K562 (cell line): ENCODE data around the gene AGPAT3.

Experiments used
- KDM1A ChIP-seq, 2 experiments: fragments of 450-650 bp; IDR thresholded peaks; 2 replicates each; pipeline ENCODE4 v1.6.1; 2016; ENCODE audit warnings: mild to moderate bottlenecking in 2 of 2
- MEF2A ChIP-seq: IDR thresholded peaks from 2 replicates; pipeline ENCODE4 v1.6.1; 2011; ENCODE audit warnings: low read depth, mild to moderate bottlenecking, low read length, moderate library complexity; ENCODE audit not compliant: control insufficient read depth
- PTBP1 ChIP-seq: fragments of 200-400 bp; formaldehyde crosslinking; IDR thresholded peaks from 2 replicates; pipeline ENCODE4 v1.6.1; 2017; ENCODE audit warnings: low read depth, low read length
- ZBTB8A ChIP-seq: fragments of 450-650 bp; IDR thresholded peaks from 2 replicates; pipeline ENCODE4 v1.6.1; 2018; ENCODE audit warnings: mild to moderate bottlenecking, moderate library complexity; ENCODE audit not compliant: partially characterized antibody
- ZFX ChIP-seq: sonication (generic); formaldehyde crosslinking; IDR thresholded peaks from 2 replicates; pipeline ENCODE4 v1.8.0; 2022; ENCODE audit warnings: mild to moderate bottlenecking, missing genetic modification reagents, moderate library complexity

DNA sequence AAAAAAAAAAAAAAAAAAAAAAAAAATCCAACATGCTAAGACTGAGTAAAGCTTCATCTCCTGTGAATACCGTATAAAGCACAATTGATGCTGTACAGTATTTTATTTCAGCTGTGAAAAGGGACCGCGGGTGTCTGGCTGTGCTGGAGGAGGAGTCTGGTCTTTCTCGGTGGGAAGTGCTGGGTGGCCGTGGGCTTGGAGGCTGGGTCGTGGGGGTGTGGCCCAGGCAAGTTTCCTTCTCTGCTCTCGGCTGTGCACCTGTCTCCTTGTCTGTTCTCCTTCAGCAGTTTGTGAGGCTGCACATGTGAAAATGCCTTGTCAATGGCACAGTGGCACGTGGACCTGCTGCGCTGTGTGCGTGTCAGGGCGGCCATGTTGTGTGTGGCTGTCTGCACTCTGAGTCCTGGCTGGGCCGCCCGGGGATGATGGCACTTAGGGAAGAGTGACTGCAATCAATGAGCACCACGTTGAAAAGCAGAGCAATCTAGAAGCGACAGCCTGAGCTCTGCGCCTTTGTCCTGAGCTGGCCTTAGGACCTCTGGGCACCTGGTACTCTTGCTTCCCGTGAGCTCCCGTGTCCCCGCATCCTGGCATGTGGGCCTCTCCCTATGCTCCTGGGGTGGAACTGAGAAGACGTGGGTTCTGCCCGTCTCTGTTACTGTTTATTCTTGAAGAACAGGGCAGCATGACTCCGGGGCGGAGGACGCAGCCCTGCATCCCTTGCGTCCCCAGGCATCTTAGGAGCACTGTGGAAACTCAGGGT, 14.5 kb downstream of the AGPAT3 start:
- no peak for TF ChIP-seq ZBTB8A
- no peak for TF ChIP-seq ZFX
- TF ChIP-seq MEF2A = no peak
- TF ChIP-seq KDM1A (IDR thresholded peaks at IDR 0.05) = no peak
- no peak for TF ChIP-seq PTBP1
